LNCAP (cell line): Measurements from ENCODE around the gene LCOR.

Source experiments
- CTCF ChIP-seq: fragments of 450-650 bp; IDR thresholded peaks from 2 replicates; pipeline ENCODE4 v1.5.1; 2017; ENCODE audit warnings: mild to moderate bottlenecking

LCOR gene

GRCh38 chr10:96831867-96832720 is at the start of gene LCOR:
TSS of gene LCOR (plus strand) at chr10:96832298. CDS start at chr10:96949058, 116,760 bp downstream.
- TF ChIP-seq CTCF, result no peak

- TF ChIP-seq CTCF, result no peak
These were observed 47.8 kb upstream of the LCOR start for GRCh38 chr10:96784253-96784652.

- TF ChIP-seq CTCF, result no peak
These were observed 42.5 kb upstream of the LCOR start for GRCh38 chr10:96789571-96790108.

DNA sequence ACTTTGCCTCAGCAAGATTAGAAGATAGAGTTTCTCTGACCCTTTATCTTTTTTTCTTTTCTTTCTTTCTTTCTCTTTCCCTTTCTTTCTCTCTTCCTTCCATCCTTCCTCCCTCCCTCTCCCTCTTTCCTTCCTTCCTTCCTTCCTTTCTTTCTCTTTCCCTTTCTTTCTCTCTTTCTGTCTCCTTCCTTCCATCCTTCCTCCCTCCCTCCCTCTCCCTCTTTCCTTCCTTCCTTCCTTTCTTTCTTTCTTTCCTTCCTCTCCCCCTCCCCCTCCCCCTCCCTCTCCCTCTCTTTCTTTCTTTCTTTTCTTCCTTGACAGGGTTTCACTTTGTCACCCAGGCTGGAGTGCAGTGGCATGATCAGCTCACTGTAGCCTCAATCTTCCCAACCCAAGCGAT is 40.2 kb upstream of the LCOR start:
- TF ChIP-seq CTCF, result no peak

DNA sequence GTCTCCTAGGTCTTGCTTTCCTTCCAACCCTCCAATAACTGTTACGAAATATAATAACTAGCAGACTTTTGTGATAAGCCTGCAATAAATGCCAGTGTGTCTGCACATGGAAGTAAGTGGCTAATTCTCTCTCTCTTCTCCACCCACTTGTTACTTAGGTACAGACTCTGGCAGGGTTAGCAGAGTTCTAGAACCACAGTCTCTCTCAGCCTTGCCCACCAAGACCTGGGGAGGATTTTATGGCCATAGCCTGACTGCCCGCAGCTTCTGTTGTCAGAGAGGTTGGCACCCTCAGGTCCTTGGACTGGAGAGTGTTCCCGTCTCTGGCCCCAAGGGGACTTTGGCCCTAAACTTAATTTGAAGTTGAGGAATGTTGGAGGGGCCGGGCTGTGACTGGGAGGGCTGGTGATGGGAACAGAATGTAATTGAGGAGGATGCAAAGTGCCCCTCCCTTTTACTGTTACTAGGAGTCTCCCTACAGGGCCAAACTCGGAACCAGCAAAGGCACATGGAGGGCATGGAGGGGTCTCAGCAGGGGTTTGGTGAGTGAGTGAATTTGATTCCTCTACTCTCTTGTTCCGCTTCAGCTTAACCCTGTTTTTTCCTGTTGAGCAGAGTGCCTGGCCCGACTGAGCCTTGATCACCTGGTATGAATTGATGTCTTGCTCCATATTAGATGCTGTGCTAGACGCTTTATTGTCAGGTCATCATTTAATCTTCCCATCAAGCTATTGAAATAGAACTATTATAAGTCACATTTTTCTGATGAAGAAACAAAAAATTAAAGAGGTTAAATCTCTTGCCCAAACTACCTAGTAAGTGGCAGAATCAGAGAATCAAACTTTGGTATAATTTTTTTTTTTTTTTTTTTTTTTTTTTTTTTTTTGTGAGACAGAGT is 37.0 kb upstream of the LCOR start:
- TF ChIP-seq CTCF, result no peak

- no peak for TF ChIP-seq CTCF
These were observed 34.6 kb upstream of the LCOR start for GRCh38 chr10:96797485-96797884.

DNA sequence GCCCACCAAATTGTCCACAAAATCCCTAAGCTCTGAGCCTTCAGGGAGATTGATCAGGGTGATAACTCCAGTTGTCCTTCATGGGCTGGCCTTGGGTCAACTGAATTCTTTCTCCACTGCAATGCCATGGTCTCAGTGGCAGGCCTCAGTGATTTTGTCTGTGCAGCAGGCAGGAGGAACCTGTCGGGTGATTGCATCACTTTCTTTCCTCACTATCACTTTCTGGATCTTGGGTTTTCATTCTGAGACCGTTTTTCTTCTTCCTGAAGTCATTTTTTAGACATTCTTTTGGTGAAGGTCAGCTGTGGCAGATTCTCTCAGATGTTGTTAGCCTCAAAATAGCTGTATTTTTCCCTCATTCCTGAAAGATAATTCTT is 28.8 kb upstream of the LCOR start:
- no peak for TF ChIP-seq CTCF
